Hepatocyte (in vitro differentiated cells): Measurements from ENCODE around the gene PRSS27.

Source experiments
- CTCF ChIP-seq: fragments of 200-600 bp; sonication (generic); IDR thresholded peaks from 2 replicates; pipeline ENCODE4 v1.5.1; 2016; ENCODE audit warnings: antibody characterized with exemption, mild to moderate bottlenecking; ENCODE audit not compliant: poor library complexity
- EZH2 ChIP-seq: fragments of 200-600 bp; sonication (generic); IDR thresholded peaks from 2 replicates; pipeline ENCODE4 v1.6.1; 2016; ENCODE audit warnings: antibody characterized with exemption, mild to moderate bottlenecking, borderline replicate concordance
- EZH2phosphoT487 ChIP-seq: fragments of 200-600 bp; sonication (generic); IDR thresholded peaks from one replicate; pipeline ENCODE4 v1.6.1; 2018; ENCODE audit warnings: antibody characterized with exemption, mild to moderate bottlenecking, low read depth, moderate library complexity; ENCODE audit not compliant: unreplicated experiment, severe bottlenecking

- no peak for TF ChIP-seq CTCF
- TF ChIP-seq EZH2phosphoT487, result no peak
- no peak for TF ChIP-seq EZH2
Measured at GRCh38 chr16:2764718-2765117, 44.7 kb upstream of the PRSS27 start.
